Esophagus squamous epithelium (tissue), 4 donors: ENCODE results near the gene MBD5.

Experiments
- CTCF ChIP-seq, 6 experiments: fragments of 450-650 bp in 4 of 6; fragments of 200-600 bp in 2 of 6; sonication (generic) in 2 of 6; IDR thresholded peaks; one replicate each; pipeline ENCODE4 v1.5.1; 2016 to 2019; ENCODE audit warnings: antibody characterized with exemption in 6 of 6, mild to moderate bottlenecking in 4 of 6, moderate library complexity in 4 of 6
- POLR2A ChIP-seq, 4 donors: fragments of 450-650 bp; IDR thresholded peaks; one replicate each; pipeline ENCODE4 v1.6.1; 2017; ENCODE audit warnings: antibody characterized with exemption in 4 of 4, mild to moderate bottlenecking in 4 of 4, moderate library complexity in 3 of 4

DNA sequence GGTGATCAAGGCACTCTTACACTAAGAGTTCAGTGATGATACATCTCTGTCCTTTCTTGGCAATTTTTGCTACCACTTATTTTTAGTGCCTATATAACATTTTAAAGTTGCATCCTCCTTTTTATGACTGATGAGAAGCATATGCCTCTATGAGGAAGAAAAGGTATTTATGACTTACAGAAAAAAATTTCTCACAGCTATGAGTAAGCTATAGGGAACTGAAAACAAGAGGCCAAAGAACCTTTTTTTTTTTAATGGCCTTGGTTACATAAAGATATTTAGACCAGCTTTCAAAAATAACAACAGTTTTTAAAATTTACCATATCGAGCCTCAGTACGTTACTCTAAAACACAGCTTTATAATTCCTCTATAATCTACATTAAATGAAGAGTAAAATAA lies 21.3 kb downstream of the MBD5 start:
- TF ChIP-seq CTCF (IDR thresholded peaks at IDR 0.05): no peak
- TF ChIP-seq POLR2A (IDR thresholded peaks at IDR 0.05): no peak
